ENCODE data around the gene FBH1.

GRCh38 chr10:5882961-5883360 lies 7.1 kb upstream of the FBH1 start:
- no peak for TF ChIP-seq CTCF (IDR thresholded peaks at IDR 0.05)
- TF ChIP-seq REST (IDR thresholded peaks at IDR 0.05; ENCODE audit: insufficient read depth in 1 of 2, low read depth in 2 of 2, low read length in 1 of 2): no peak
- TF ChIP-seq POLR2AphosphoS5 (IDR thresholded peaks at IDR 0.05; ENCODE audit: low read depth, low read length): no peak
- no peak for TF ChIP-seq SIN3A (IDR thresholded peaks at IDR 0.05; ENCODE audit: borderline replicate concordance, insufficient read depth, low read depth, low read length)
